ENCODE results near the gene CD3E.
"Not testable (repeated sequence)": the region's sequence is repeated elsewhere in the genome, so short reads cannot be mapped to it uniquely, and the experiment has no call there.

Gene CD3E

GRCh38 chr11:118291477-118292135 lies 12.9 kb upstream of the CD3E start:
- DNase-seq = no peak

GRCh38 chr11:118294053-118294452 lies 10.5 kb upstream of the CD3E start:
- DNase-seq = no peak

GRCh38 chr11:118295199-118295598 lies 9.3 kb upstream of the CD3E start:
- no peak for DNase-seq

- DNase-seq = no peak
These were observed 8.6 kb upstream of the CD3E start for GRCh38 chr11:118295815-118296454.

GRCh38 chr11:118301600-118302195 lies 2.8 kb upstream of the CD3E start:
- no peak for DNase-seq

GRCh38 chr11:118304227-118304567 lies 333 bp upstream of the CD3E start:
- no peak for DNase-seq

- no peak for DNase-seq
These were observed 1.2 kb downstream of the CD3E start for GRCh38 chr11:118305726-118306125.

GRCh38 chr11:118306556-118306955 lies 2.0 kb downstream of the CD3E start:
- no peak for DNase-seq

GRCh38 chr11:118308995-118309528 lies 4.5 kb downstream of the CD3E start:
- not testable (repeated sequence) for DNase-seq

- no peak for DNase-seq
These were observed 5.7 kb downstream of the CD3E start for GRCh38 chr11:118310271-118310670.

GRCh38 chr11:118310781-118311485 lies 6.4 kb downstream of the CD3E start:
- no peak for DNase-seq

GRCh38 chr11:118311518-118311917 lies 7.0 kb downstream of the CD3E start:
- DNase-seq = no peak

GRCh38 chr11:118312328-118312727 lies 7.8 kb downstream of the CD3E start:
- no peak for DNase-seq

GRCh38 chr11:118313242-118313641 lies 8.7 kb downstream of the CD3E start:
- no peak for DNase-seq

GRCh38 chr11:118314988-118315411 lies 10.5 kb downstream of the CD3E start:
- DNase-seq = no peak

- no peak for DNase-seq
These were observed 13.6 kb downstream of the CD3E start for GRCh38 chr11:118318124-118318523.

GRCh38 chr11:118318581-118319336 lies 14.2 kb downstream of the CD3E start:
- no peak for DNase-seq

- no peak for DNase-seq
These were observed 14.8 kb downstream of the CD3E start for GRCh38 chr11:118319337-118319707.

- no peak for DNase-seq
These were observed 16.0 kb downstream of the CD3E start for GRCh38 chr11:118320515-118320914.

- DNase-seq = no peak
These were observed 17.0 kb downstream of the CD3E start for GRCh38 chr11:118321386-118322082.

- no peak for DNase-seq
These were observed 18.2 kb downstream of the CD3E start for GRCh38 chr11:118322721-118323120.

- DNase-seq = no peak
These were observed 20.8 kb downstream of the CD3E start for GRCh38 chr11:118325283-118325682.

Data from activated CD4-positive, CD25-positive, alpha-beta regulatory T cell (primary cell).